Ectodermal cell (in vitro differentiated cells): ENCODE data around the gene UBASH3B.

ENCODE experiments used
- H3K27ac ChIP-seq: 2 replicates; pipeline ENCODE4 v1.7.0; 2013; ENCODE audit warnings: mild to moderate bottlenecking, low read depth, low read length; ENCODE audit not compliant: insufficient read depth, poor library complexity, severe bottlenecking
- H3K27me3 ChIP-seq: 2 replicates; pipeline ENCODE4 v1.7.0; 2013; ENCODE audit warnings: mild to moderate bottlenecking, low read length; ENCODE audit not compliant: insufficient read depth, control insufficient read depth, poor library complexity, severe bottlenecking
- H3K36me3 ChIP-seq: one replicate; pipeline ENCODE4 v1.7.0; 2013; ENCODE audit warnings: low read length; ENCODE audit not compliant: control insufficient read depth, insufficient read depth
- H3K4me1 ChIP-seq: one replicate; pipeline ENCODE4 v1.7.0; 2013; ENCODE audit warnings: low read length; ENCODE audit not compliant: control insufficient read depth, insufficient read depth
- H3K4me3 ChIP-seq: 2 replicates; pipeline ENCODE4 v1.7.0; 2013; ENCODE audit warnings: low read depth, low read length, control low read depth; ENCODE audit not compliant: insufficient read depth
- H3K9me3 ChIP-seq: 2 replicates; pipeline ENCODE4 v1.7.0; 2013; ENCODE audit warnings: mild to moderate bottlenecking, low read length, moderate library complexity; ENCODE audit not compliant: control insufficient read depth
- WGBS, 2 experiments: methylation state at CpG; one replicate each; pipeline ENCODE4 v1.1.7; 2013; ENCODE audit warnings: missing lambda C conversion rate in 2 of 2; 5-methylcytosine and 5-hydroxymethylcytosine counted together

Gene UBASH3B

DNA sequence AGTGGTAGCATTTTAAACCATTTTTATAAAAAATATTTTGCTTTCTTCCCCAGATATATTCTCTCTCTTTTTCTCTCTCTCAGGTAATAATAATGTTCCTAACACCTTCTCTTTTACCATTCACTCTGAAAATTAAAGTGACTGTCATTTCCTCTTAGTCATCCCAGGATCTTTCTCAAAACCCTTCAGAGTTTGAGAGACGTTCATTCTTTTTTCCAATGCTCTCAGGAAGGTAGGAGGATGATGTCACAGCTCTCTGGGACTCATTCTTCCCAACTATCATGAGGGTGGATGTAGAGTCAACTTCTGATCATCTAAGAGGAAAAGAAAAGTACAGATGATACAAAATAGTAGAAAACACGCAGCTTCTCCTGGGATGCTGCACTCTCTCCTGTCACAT lies 122.6 kb downstream of the UBASH3B start:
- H3K36me3 ChIP-seq: no peaks in the 10 kb centered on the region
- H3K4me3 ChIP-seq: no peak overlapping the region
- 80% methylated on average over 1 of the region's 2 CpGs for WGBS, 2 experiments
- H3K4me1 ChIP-seq: peaks cover 7% of the 10 kb centered on the region
- H3K27ac ChIP-seq: no peak overlapping the region
- H3K9me3 ChIP-seq: no peaks in the 10 kb centered on the region
- H3K27me3 ChIP-seq: no peaks in the 10 kb centered on the region

DNA sequence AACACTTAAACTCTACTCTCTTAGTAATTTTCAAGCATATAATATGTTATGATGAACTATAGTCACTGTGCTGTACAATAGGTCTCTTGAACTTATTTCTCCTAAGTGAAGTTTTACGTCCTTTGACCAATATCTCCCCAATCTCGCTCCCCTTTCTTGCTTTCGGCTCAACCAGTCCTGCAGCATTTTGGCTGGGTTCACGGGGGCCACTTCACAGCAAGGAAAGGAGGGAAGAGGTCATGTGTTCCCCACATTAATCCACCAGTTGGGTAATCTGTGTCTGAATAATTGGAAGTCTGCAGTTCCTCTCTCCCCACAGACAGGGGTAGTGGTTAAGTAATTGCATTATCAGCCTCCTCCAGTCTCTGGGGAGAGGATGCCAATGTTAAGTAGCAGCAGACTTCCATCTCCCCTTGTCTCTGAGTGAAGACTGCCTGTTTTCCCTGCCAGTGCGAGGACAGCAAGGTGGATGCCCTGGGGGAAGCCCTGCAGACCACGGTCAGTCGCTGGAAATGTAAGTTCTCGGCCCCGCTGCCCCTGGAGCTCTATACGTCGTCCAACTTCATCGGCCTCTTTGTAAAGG lies 123.6 kb downstream of the UBASH3B start:
- Histone ChIP-seq H3K27me3 (no peaks in the 10 kb centered on the region), H3K9me3 (no peaks in the 10 kb centered on the region), H3K4me3 (no peak overlapping the region), H3K27ac (no peak overlapping the region), H3K4me1 (peaks cover 7% of the 10 kb centered on the region), H3K36me3 (no peaks in the 10 kb centered on the region)
- WGBS, 2 experiments: 94 to 95% methylated on average over 12 of the region's 12 CpGs

DNA sequence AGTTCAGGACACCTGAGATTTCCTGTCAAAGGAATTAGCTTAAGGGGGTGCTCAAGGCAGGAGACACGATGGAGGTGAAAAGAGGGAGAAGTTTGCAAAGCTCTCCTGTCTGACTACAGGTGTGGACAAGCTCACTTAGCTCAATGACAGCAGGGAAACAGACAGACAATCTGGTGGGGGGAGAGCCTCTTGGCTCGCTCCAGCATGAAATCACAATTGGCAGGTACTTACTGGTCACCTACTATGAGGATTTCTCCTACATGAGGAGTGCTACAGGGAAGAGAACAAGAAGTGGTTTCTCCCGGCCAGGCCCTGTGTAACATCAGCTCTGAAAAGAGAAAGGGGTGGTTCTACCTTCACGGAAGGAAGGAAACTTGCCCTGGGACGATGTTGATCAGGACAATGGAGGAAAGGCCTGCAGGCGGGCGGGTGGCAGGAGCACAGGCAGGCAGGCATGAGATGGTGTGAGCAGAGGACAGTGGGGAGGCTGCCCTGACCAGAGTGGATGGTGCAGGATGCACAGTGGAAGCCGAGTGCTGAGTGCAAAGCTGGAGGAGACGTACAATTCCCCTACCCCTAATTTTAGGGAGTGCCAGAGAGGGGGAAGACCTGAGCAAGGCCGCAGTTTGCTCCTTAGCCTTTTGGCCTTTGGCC lies 124.9 kb downstream of the UBASH3B start:
- Histone ChIP-seq H3K4me3 (no peak overlapping the region), H3K4me1 (peaks cover 7% of the 10 kb centered on the region), H3K36me3 (no peaks in the 10 kb centered on the region), H3K27me3 (no peaks in the 10 kb centered on the region), H3K9me3 (no peaks in the 10 kb centered on the region), H3K27ac (no peak overlapping the region)
- WGBS, 2 experiments: 91% methylated on average over 10 of the region's 10 CpGs

DNA sequence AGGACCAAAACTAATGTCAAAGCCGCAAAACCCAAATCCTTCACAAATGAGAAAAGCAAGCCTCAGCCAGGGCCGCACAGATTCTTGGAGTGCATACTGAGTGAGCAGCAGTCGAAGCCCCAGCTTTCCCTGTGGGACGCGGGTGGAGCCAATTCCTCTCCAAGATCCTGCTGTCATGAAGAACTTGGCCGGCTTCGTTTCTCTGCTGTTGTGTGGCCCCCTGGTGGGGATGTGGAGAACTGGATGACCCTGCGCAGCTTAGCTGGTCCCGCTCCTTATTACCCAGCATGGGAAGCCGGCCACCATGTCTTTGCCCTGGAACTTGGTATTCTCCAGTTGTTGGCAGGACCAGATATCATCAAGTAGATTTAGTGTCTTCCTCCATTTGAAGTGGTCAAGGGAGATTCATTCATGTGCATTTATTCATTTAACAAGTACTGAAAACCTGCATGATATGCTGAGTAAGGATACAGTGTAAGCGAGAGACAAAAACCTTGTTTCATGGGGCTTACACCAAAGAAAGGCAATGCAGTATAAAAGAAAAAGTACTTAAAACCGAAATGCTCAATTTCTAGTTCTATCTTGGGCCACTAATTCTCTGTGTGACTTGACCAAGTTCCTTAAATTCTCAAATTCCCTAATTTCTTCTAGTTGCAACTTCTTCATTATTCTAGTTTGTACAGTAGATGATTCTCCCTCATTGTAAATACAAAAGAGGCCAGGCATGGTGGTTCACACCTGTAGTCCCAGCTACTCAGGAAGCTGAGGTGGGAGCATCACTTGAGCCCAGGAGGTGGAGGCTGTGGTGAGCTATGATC lies 126.1 kb downstream of the UBASH3B start:
- Histone ChIP-seq H3K36me3 (no peaks in the 10 kb centered on the region), H3K9me3 (no peaks in the 10 kb centered on the region), H3K4me3 (no peak overlapping the region), H3K27ac (no peak overlapping the region), H3K27me3 (no peaks in the 10 kb centered on the region), H3K4me1 (peaks cover 7% of the 10 kb centered on the region)
- 34 to 40% methylated on average over 12 of the region's 12 CpGs for WGBS, 2 experiments

DNA sequence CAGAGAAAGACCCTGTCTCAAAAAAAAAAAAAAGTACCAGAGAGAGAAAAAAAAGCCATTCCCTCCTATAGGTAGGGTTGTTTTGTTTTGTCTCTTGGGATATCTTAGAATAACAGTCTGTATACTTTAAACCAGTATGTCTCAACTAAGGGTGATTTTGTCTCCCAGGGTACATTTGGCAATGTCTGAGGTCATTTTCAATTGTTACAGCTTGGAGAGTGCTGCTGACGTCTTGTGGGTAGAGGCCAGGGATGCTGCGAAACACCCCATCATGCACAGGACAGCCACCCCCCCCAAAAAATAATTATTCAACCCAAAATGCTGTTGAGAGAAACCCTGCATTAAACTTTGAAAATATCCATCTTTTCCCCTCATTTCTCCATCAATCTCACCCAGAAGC lies 126.7 kb downstream of the UBASH3B start:
- 90 to 100% methylated on average over 2 of the region's 2 CpGs for WGBS, 2 experiments
- Histone ChIP-seq H3K27me3 (no peaks in the 10 kb centered on the region), H3K36me3 (no peaks in the 10 kb centered on the region)

DNA sequence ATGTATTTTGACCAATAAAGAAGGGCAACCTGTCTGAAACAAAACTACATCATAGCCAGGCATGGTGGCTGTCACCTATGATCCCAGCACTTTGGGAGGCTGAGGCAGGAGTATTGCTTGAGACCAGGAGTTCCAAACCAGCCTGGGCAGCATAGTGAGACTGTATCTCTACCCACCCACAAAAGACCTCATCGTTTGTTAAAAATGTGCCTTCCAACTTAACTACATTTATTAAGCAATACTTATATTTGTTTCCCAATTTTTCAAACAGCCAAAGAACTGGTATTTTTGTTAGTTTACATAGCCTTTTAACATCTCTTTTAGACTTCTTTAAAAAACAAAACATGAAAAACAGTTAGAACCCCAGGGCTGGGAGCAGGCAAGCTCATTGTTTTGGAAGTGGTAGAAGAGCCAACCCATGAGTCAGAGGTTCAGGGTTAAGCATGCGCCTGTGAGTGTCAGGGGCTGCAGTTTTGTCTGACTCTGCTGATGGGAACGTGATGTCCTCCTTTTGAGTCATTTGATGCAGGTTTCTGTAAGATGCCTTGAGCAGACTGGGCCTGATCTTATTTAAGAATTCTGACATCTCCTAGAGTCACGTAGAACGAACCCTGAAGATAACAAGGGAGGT lies 128.9 kb downstream of the UBASH3B start:
- no peaks in the 10 kb centered on the region for H3K9me3 ChIP-seq
- H3K27ac ChIP-seq: no peak overlapping the region
- no peaks in the 10 kb centered on the region for H3K36me3 ChIP-seq
- H3K27me3 ChIP-seq: no peaks in the 10 kb centered on the region
- H3K4me3 ChIP-seq: no peak overlapping the region
- peaks cover 7% of the 10 kb centered on the region for H3K4me1 ChIP-seq
- 88 to 89% methylated on average over 5 of the region's 5 CpGs for WGBS, 2 experiments

More for the DNA sequence above, 126.7 kb downstream of the UBASH3B start:
- Histone ChIP-seq H3K4me1 (peaks cover 7% of the 10 kb centered on the region), H3K4me3 (no peak overlapping the region), H3K9me3 (no peaks in the 10 kb centered on the region), H3K27ac (no peak overlapping the region)

DNA sequence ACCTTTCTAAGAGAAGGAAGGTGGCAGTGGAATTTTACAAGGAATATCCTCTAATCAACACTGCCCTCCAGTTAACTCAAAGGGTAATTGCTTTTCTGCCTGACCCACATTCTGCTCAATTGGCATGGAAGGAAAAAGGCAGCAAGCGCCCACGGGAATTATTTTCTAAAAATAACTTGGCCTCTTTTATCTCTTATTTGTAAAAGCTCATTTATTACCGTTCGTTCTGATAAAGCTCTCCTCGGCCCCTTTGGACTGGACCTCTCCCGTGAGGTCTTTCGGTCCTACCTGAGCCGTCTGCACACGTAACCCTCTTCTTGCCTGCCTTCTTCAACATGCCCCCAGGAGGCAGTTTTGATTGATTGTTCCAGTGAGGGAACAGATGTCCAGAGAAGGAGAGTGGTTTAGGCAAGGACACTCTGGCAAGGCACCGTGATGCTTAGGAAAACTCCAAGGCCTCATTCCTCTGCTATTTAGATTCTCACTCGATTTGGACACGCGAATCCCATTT lies 129.6 kb downstream of the UBASH3B start:
- H3K27me3 ChIP-seq: no peaks in the 10 kb centered on the region
- no peak overlapping the region for H3K4me3 ChIP-seq
- no peaks in the 10 kb centered on the region for H3K9me3 ChIP-seq
- 92 to 95% methylated on average over 13 of the region's 13 CpGs for WGBS, 2 experiments
- H3K27ac ChIP-seq: no peak overlapping the region
- H3K36me3 ChIP-seq: no peaks in the 10 kb centered on the region
- peaks cover 7% of the 10 kb centered on the region for H3K4me1 ChIP-seq

DNA sequence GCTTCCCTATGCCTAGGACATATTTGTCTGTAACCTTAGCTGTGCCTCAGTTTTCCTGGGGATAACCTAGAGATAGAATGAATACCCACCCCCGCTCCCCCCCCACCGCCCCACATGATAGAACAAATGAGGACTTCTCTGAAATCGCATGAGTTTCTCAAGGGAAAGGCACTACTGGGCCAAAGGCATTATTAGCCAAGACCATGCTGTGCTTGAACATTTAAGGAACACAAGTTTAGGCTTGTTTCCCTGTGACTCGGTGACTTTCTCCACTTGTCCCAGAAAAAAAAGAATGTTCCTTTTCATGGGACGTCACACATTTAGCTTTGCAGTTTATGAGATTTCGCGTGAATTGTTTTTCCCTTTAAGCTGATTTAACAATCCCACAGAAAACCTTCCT lies 131.4 kb downstream of the UBASH3B start:
- H3K4me1 ChIP-seq: no peaks in the 10 kb centered on the region
- no peaks in the 10 kb centered on the region for H3K36me3 ChIP-seq
- WGBS, 2 experiments: 89 to 90% methylated on average over 7 of the region's 7 CpGs
- H3K4me3 ChIP-seq: no peak overlapping the region
- no peaks in the 10 kb centered on the region for H3K27me3 ChIP-seq
- H3K27ac ChIP-seq: no peak overlapping the region
- no peaks in the 10 kb centered on the region for H3K9me3 ChIP-seq

DNA sequence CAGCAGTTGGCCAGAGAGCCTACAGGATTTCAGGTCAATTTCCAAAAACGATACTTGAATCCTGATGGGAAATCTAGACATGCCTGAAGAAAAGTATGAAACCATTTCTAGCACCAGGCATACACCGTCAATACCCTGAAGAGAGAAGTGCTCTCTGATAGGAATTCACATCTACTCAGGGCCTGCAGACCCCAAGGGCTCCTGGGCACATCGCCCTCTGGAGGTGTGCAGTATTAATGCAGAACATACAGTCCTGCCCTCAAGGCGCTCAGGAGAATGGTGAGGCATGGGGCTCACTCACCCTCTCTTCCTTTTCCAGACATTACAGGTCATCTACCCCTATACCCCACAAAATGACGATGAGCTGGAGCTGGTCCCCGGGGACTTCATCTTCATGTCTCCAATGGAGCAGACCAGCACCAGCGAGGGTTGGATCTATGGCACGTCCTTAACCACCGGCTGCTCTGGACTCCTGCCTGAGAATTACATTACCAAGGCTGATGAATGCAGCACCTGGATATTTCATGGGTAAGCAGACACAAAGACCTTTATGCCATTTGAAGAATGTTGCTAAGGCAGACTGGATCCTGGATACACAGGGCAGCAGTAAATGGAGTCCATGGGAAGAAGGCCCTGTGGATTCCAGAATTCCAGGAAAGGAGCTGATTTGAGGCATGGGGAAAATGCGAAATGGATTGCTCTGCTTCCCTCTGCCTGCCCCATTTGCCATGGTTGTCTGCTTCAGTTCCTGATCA lies 133.4 kb downstream of the UBASH3B start:
- no peaks in the 10 kb centered on the region for H3K36me3 ChIP-seq
- 95% methylated on average over 10 of the region's 10 CpGs for WGBS, 2 experiments

More for the DNA sequence above, 133.4 kb downstream of the UBASH3B start:
- no peaks in the 10 kb centered on the region for H3K27me3 ChIP-seq
- no peak overlapping the region for H3K4me3 ChIP-seq
- no peaks in the 10 kb centered on the region for H3K9me3 ChIP-seq
- no peak overlapping the region for H3K27ac ChIP-seq
- H3K4me1 ChIP-seq: no peaks in the 10 kb centered on the region
